ENCODE results near the gene KIF17. TPM values are rescaled to one million over a fixed set of nuclear protein-coding genes. Genes with fewer than 3 reads are reported as not detected.

KIF17 gene
- total RNA-seq, 1 donor from 2014 or later = 2.2 TPM

DNA sequence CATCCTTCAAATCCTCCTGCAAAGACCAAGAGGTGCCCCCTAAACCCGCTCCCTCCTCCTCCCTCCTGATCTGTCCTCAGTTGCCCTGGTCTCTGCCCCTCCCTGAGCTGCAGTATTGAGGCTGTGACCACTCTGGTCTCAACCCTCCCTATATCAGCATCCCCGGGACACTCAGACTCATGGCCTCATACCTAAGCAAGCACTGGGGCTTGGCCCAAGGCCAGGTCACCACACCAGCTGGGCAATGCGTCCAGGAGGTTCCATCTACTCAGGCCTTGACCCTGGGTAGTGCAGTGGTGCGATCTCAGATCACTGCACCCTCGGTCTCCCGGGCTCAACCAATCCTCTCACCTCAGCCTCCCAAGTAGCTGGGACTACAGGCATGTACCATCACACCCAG is 9.8 kb downstream of the KIF17 start:
- H3F3A ChIP-seq (ENCODE audit: low read depth) = no peaks in the 10 kb centered on the region

DNA sequence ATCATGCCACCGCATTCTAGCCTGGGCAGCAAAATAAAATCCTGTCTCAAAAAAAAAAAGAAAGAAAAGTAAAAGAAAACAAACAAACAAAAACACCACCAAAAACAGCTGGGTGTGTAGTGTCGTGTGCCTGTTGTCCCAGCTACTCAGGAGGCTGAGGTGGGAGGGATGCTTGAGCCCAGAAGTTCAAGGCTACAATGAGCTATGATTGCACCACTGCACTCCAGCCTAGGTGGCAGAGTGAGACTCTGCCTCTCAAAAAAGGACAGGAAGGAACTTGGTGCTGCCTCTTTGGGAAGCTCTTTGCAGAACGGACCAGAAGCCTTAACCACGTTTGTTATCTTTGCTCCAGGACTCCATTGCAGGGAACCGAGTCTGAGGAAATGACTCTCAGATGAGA is 11.0 kb downstream of the KIF17 start:
- Histone ChIP-seq H3K27me3 (no peaks in the 10 kb centered on the region), H4K20me1 (ENCODE audit: low read depth) (no peaks in the 10 kb centered on the region), H2AFZ (replicated peaks) (no peak overlapping the region), H3F3A (ENCODE audit: low read depth) (no peaks in the 10 kb centered on the region), H3K9ac (no peak overlapping the region), H3K4me2 (no peak overlapping the region), H3K36me3 (no peaks in the 10 kb centered on the region), H3K4me3 (no peak overlapping the region), H3K79me2 (ENCODE audit: low read depth) (no peaks in the 10 kb centered on the region), H3K27ac (no peak overlapping the region), H3K4me1 (no peaks in the 10 kb centered on the region), H3K9me3 (ENCODE audit: low read depth) (no peaks in the 10 kb centered on the region)
- DNase-seq (ENCODE audit: low spot score) = no peak
- Mint-ChIP-seq H3K36me3 (no peaks in the 10 kb centered on the region), H3K9me3 (no peaks in the 10 kb centered on the region), H3K4me3 (no peak overlapping the region), H3K4me1 (peaks cover 28% of the 10 kb centered on the region), H3K27me3 (ENCODE audit: insufficient read depth, low read depth) (peaks cover 11% of the 10 kb centered on the region), H3K27ac (no peak overlapping the region)
- no peak for TF ChIP-seq EZH2 (IDR thresholded peaks at IDR 0.05)
- TF ChIP-seq, protein P1, sequence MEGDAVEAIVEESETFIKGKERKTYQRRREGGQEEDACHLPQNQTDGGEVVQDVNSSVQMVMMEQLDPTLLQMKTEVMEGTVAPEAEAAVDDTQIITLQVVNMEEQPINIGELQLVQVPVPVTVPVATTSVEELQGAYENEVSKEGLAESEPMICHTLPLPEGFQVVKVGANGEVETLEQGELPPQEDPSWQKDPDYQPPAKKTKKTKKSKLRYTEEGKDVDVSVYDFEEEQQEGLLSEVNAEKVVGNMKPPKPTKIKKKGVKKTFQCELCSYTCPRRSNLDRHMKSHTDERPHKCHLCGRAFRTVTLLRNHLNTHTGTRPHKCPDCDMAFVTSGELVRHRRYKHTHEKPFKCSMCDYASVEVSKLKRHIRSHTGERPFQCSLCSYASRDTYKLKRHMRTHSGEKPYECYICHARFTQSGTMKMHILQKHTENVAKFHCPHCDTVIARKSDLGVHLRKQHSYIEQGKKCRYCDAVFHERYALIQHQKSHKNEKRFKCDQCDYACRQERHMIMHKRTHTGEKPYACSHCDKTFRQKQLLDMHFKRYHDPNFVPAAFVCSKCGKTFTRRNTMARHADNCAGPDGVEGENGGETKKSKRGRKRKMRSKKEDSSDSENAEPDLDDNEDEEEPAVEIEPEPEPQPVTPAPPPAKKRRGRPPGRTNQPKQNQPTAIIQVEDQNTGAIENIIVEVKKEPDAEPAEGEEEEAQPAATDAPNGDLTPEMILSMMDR (IDR thresholded peaks at IDR 0.05) = no peak
- TF ChIP-seq EZH2phosphoT487 (IDR thresholded peaks at IDR 0.05) = no peak

More for the DNA sequence above, 9.8 kb downstream of the KIF17 start:
- Histone ChIP-seq H2AFZ (replicated peaks) (no peak overlapping the region), H3K27ac (no peak overlapping the region), H3K27me3 (no peaks in the 10 kb centered on the region), H4K20me1 (ENCODE audit: low read depth) (no peaks in the 10 kb centered on the region), H3K4me1 (no peaks in the 10 kb centered on the region), H3K4me2 (no peak overlapping the region), H3K79me2 (ENCODE audit: low read depth) (no peaks in the 10 kb centered on the region), H3K4me3 (no peak overlapping the region), H3K9ac (no peak overlapping the region), H3K9me3 (ENCODE audit: low read depth) (no peaks in the 10 kb centered on the region), H3K36me3 (no peaks in the 10 kb centered on the region)
- no peaks in the 10 kb centered on the region for H3K36me3 Mint-ChIP-seq
- no peak overlapping the region for H3K4me3 Mint-ChIP-seq
- no peak for TF ChIP-seq EZH2phosphoT487 (IDR thresholded peaks at IDR 0.05)
- TF ChIP-seq EZH2 (IDR thresholded peaks at IDR 0.05) = no peak
- TF ChIP-seq, protein P1 (IDR thresholded peaks at IDR 0.05) = no peak
- no peak for DNase-seq (ENCODE audit: low spot score)
- H3K27me3 Mint-ChIP-seq (ENCODE audit: insufficient read depth, low read depth) = peaks cover 10% of the 10 kb centered on the region
- H3K9me3 Mint-ChIP-seq = no peaks in the 10 kb centered on the region
- peak overlapping the region; percentile 37 for H3K27ac Mint-ChIP-seq
- peaks cover 32% of the 10 kb centered on the region for H3K4me1 Mint-ChIP-seq

DNA sequence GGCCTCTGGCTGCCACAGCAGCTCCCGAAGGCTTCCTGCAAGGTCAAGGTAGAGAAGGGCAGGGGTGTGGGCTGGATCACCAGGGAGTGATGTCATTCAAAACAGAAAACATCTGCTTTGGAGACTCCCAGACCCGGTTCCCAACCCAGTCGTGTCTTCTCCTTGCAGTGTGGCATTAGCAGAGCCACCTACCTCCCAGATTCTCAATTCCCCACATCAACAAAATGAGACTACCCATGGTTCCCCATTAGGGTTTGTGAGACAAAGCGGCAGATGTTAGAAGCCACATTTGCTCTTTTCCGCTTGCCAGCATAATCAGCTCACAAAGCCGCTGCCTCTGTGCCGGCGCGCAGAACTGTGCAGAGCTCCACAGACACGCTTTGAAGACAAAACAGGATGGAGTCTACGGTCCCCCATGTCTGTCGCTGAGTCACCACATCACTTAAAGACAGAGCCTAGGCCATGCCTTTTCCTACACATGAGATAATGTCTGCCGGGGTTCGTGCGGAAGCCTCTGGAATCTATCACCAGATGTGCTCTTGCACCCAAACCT is 12.5 kb downstream of the KIF17 start:
- TF ChIP-seq EZH2phosphoT487 (IDR thresholded peaks at IDR 0.05) (no peak), EZH2 (IDR thresholded peaks at IDR 0.05) (no peak)
- TF ChIP-seq, protein P1 (IDR thresholded peaks at IDR 0.05) = no peak
- Histone ChIP-seq H4K20me1 (ENCODE audit: low read depth) (no peaks in the 10 kb centered on the region), H3K36me3 (no peaks in the 10 kb centered on the region), H3K27ac (no peak overlapping the region), H3K9ac (no peak overlapping the region), H3K79me2 (ENCODE audit: low read depth) (no peaks in the 10 kb centered on the region), H3K27me3 (no peaks in the 10 kb centered on the region), H3K4me3 (no peak overlapping the region), H3K9me3 (ENCODE audit: low read depth) (no peaks in the 10 kb centered on the region), H3F3A (ENCODE audit: low read depth) (no peaks in the 10 kb centered on the region), H3K4me2 (no peak overlapping the region), H2AFZ (replicated peaks) (no peak overlapping the region), H3K4me1 (no peaks in the 10 kb centered on the region)
- Mint-ChIP-seq H3K36me3 (no peaks in the 10 kb centered on the region), H3K4me1 (peaks cover 14% of the 10 kb centered on the region), H3K4me3 (no peak overlapping the region), H3K9me3 (no peaks in the 10 kb centered on the region), H3K27ac (peak overlapping the region; percentile 66), H3K27me3 (ENCODE audit: insufficient read depth, low read depth) (peaks cover 14% of the 10 kb centered on the region)
- DNase-seq (ENCODE audit: low spot score) = no peak

Measured in neural progenitor cell (in vitro differentiated cells).